ENCODE measurements around the gene PTK6.

GRCh38 chr20:63484236-63484635 is 52.9 kb downstream of the PTK6 start:
- no peak for TF ChIP-seq CTCF (IDR thresholded peaks at IDR 0.05)
- TF ChIP-seq POLR2A (IDR thresholded peaks at IDR 0.05), result no peak
